Stimulated activated CD8-positive, alpha-beta memory T cell treated with anti-CD3 and anti-CD28 coated beads, Interleukin-2, amount 100 ng/mL, for 1 hour (primary cell): ENCODE data around the gene CRNN.

Experiments used
- DNase-seq, 2 donors: peaks; one replicate each; pipeline ENCODE4 v3.0.0-alpha.2; 2020; ENCODE audit warnings: low read depth in 2 of 2

The CRNN gene

DNA sequence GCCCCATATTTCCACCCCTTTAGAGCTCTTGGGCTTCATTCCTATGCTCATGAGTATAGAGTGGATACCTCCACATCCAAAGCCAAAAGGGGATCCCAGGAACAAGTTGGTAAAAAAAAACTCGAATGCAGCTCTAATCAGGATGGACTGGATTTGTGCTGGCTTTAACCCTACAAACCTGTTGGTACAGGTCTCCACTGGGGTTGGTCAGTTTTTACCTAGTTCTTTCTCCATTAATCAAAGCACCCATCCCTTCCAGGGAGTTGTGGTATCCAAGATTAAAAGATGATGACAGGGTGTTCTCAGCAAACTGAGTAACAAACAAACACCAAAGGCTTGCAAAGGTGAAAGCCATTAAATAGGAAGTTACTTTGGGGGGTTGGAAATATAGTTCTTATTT is 5.9 kb upstream of the CRNN start:
- DNase-seq: no peak

DNA sequence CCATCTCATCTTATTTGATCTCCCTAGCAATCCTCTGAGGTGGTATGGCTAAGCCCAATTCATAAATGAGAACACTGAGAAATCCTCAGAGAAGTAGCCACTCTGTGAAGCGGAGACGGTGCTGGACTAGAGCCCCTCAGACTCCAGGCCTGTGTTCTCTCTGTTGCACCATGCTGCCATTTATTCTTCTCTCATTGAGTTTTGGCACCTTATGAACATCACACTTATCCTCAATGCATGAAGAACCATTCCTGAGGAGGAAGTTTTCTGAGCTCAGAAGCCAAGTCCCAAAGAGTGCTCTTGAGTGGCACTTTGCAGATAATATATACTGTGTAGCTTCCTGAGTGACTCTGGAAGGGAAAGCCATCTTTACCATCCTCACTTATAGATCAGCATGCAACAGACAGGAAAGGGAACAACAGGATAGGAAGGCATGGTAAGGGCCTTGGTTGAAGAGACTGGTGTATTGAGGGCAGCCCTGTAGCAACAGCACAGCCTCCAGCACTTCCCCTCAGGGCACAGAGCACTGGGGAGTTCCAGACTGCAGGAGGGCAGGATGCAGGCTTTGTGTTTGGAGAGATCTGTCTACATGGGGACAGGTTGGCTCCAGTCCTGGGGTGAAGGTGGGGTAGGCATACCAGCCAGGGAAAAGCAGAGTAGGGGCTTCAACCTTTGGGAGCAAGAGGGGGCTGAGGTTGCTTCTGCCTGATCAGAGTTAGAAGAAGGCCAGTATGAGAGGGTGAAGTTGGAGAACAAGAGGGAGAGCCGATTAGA is 1.6 kb upstream of the CRNN start:
- DNase-seq: no peak

GRCh38 chr1:152412756-152413155 is 1.3 kb downstream of the CRNN start:
- DNase-seq: no peak

DNA sequence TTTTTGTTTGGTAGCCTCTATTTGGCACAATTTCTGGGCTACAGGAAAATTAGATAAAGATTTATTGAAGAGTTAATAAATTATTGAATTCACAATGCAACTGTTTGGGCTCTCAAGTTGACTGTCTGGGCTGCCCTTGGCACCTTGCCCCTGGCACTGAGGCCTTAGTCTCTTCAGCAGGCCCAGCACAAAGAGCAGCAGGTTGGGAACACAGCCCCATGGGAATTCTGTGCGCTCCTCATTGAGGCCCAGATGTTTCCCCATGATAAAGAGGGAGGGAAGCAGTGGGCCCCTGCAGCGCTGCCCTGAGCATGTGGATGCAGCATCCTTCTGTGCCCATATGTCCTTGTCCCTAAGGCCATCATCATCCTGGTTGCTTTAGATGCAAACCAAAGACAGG is 2.9 kb downstream of the CRNN start:
- DNase-seq: no peak

DNA sequence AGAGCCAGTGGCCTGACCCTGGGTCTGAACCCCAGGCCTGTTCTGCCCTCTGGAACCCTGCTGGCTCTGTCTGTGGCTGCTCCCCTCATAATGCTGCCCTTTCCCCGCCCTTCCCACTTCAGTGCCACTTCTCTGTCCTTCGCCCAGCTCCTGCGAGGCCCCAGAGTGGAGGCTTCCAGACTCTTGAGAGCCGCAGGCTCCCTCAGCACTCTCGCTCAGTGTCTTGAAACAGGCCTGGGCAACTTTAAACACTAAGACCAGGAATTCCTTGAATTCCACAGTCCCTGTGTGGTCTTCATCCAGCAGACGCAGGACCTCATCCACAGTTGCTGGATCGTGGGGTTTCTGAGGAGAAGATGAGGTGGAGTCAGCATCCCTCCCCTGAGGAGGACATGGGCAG is 3.5 kb downstream of the CRNN start:
- no peak for DNase-seq

DNA sequence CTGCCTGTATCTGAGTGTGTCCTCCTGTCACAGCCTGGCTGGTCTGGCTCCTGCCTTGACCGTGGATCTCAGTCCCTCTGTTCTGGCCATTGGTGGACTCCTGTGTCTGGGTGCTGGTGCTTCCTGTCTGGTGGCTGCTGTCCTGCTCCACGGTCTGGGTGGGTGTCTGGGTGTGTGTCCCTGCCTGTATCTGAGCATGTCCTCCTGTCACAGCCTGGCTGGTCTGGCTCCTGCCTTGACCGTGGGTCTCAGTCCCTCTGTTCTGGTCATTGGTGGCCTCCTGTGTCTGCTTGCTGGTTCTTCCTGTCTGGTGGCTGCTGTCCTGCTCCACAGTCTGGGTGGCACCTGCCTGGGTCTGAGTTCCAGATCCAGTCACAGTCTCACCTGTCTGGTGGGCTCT is 4.0 kb downstream of the CRNN start:
- no peak for DNase-seq

GRCh38 chr1:152408664-152409063 is 5.4 kb downstream of the CRNN start:
- DNase-seq: no peak

DNA sequence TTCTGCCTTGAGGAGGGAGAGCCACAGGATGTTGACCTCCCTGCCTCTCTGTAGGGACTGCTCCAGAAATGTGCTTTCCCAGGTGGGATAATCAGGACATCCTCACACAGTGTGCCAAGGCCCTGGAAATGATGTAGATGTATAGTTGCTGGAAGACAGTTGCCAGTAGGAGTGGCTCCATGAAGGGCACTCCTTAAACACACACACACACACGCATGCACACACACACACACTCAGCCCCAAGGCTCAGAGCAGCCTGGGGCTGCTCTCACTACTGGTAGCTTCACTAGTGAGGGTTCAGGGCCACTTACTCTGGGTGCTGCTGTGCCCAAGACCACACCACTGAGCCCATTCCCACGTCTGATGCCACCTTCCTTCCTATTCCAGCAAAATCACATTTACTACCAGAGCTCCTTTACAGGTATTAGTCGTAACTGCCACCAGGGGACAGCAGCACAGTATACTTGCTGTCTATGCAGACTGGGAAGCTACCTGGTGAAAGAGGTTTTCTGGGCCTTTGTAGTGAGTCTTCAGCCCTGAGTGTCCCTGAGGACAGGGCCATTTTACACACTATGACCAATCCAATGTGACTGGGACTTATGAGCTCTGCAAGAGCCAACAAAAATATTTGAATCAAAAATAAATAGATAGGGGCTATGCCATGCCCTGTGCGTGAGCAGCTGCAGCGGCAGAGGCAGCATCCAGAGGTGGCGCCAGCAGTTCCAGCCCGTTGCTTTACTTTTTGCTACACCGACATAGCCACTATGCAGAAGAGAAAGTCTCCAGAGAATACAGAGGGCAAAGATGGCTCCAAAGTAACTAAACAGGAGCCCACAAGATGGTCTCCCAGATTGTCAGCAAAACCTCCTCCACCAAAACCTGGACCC is 15.0 kb downstream of the CRNN start:
- DNase-seq: no peak

GRCh38 chr1:152397474-152397873 is 16.6 kb downstream of the CRNN start:
- DNase-seq: no peak

- no peak for DNase-seq
These were observed 19.9 kb downstream of the CRNN start for GRCh38 chr1:152394151-152394550.

- no peak for DNase-seq
These were observed 21.2 kb downstream of the CRNN start for GRCh38 chr1:152392909-152393308.

GRCh38 chr1:152388889-152389288 is 25.2 kb downstream of the CRNN start:
- no peak for DNase-seq

DNA sequence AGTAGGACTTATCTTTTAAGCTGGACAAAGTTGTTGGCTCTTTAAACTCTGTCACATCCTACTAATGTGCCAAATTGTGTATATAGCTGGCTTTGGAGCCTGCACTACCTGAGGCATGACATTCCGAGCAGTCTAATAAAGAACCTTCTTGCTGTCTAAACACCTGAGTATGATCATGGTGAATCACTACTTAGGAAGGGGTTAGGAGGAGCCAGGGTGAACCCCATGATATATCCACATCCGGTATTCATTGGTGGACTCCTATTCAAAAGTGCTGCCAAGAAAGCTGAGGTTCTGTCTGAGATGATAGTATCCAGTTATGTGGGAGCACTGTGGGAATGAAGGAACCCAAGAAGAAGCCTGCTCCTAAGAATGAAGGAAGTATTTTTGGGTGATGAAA is 27.1 kb downstream of the CRNN start:
- no peak for DNase-seq

GRCh38 chr1:152380932-152381331 is 33.1 kb downstream of the CRNN start:
- no peak for DNase-seq

DNA sequence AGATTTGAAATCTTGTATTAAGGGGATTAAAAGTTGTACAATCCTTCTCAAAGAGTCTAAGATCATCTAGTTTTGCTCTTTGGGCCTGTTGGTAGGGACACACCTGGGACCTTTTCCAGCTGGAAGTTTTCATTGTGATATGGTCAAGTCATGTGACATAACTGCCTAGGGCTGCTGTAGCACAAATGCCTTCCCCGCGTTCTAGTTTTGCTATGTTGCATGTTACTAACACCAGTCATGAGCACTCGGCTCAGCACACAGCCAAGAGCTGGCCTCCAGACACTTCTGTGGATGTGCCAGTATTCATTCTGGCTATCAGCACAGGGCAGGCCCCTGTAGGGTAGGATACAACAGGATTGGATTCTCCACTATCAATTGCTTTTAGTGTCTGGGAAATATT is 39.6 kb downstream of the CRNN start:
- no peak for DNase-seq

- no peak for DNase-seq
These were observed 41.4 kb downstream of the CRNN start for GRCh38 chr1:152372672-152373071.

- DNase-seq: no peak
These were observed 46.6 kb downstream of the CRNN start for GRCh38 chr1:152367436-152367835.

DNA sequence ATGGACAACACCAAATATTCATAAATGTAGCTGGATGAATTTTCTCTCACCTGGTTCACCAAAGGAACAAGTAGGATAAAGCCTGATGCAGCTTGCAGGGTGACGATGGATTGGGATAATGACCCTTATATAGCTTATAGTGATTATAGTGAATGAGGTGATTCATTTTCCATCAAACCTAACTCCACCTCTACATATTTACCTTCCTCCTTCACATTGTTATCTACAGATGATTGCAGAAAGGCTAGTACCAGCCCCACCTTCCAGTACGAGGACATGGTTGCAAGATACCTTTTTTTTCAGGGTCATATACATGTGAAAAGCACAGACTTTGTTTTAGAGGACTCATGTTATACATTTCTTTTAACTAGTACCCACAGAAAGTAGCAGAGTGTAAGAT is 54.2 kb downstream of the CRNN start, which contains the start of gene FLG2:
TSS of gene FLG2 (minus strand) at position 101 of the 400 bp plus-strand sequence. CDS start 1,122 bp downstream, outside the sequence.
- no peak for DNase-seq
